Activated naive CD8-positive, alpha-beta T cell treated with anti-CD3 and anti-CD28 coated beads, Interleukin-2, amount 10 ng/mL, durations not matched to agents 7 days and 5 days (primary cell): ENCODE data around the gene SRRM2. TPM values are rescaled to one million over a fixed set of nuclear protein-coding genes. Genes with fewer than 3 reads are reported as not detected.
A peak's percentile ranks its signal among the peaks of the same experiment; 100 is the strongest.
"Not testable (repeated sequence)": the region's sequence is repeated elsewhere in the genome, so short reads cannot be mapped to it uniquely, and the experiment has no call there.

Experiments used
- ATAC-seq: fragments of 150-1000 bp; cut with Tn5 transposase; one replicate; pipeline ENCODE4 v1.10.0; 2021; ENCODE audit warnings: low read depth, moderate library complexity
- POLR2A ChIA-PET: fragments of 350-600 bp; sonication (Branson Sonifier 250); formaldehyde crosslinking; loops from one replicate; lab custom pipeline; 2021; ENCODE audit warnings: antibody characterized with exemption; lab: Charles Lee
- DNase-seq: peaks from one replicate; pipeline ENCODE4 v3.0.0; 2021
- H3K27ac Mint-ChIP-seq: one replicate; pipeline ENCODE4 v1.8.0; 2022; ENCODE audit warnings: mild to moderate bottlenecking, mixed read lengths
- H3K27me3 Mint-ChIP-seq: one replicate; pipeline ENCODE4 v1.8.0; 2022; ENCODE audit warnings: mild to moderate bottlenecking, moderate library complexity, mixed read lengths
- H3K36me3 Mint-ChIP-seq: one replicate; pipeline ENCODE4 v1.8.0; 2021; ENCODE audit warnings: mild to moderate bottlenecking, mixed read lengths
- H3K4me1 Mint-ChIP-seq: one replicate; pipeline ENCODE4 v1.8.0; 2021; ENCODE audit warnings: mixed read lengths
- H3K4me3 Mint-ChIP-seq: one replicate; pipeline ENCODE4 v1.8.0; 2022; ENCODE audit warnings: mild to moderate bottlenecking, moderate library complexity, mixed read lengths
- H3K9me3 Mint-ChIP-seq: one replicate; pipeline ENCODE4 v1.8.0; 2021; ENCODE audit warnings: mixed read lengths
- total RNA-seq, 2 experiments: library from RNA; stranded (reverse); gene quantifications; one replicate each; pipeline ENCODE4 v1.2.3, GENCODE V29; 2021

Gene SRRM2
- total RNA-seq, 2 experiments from 2014 or later = 740 to 773 TPM

DNA sequence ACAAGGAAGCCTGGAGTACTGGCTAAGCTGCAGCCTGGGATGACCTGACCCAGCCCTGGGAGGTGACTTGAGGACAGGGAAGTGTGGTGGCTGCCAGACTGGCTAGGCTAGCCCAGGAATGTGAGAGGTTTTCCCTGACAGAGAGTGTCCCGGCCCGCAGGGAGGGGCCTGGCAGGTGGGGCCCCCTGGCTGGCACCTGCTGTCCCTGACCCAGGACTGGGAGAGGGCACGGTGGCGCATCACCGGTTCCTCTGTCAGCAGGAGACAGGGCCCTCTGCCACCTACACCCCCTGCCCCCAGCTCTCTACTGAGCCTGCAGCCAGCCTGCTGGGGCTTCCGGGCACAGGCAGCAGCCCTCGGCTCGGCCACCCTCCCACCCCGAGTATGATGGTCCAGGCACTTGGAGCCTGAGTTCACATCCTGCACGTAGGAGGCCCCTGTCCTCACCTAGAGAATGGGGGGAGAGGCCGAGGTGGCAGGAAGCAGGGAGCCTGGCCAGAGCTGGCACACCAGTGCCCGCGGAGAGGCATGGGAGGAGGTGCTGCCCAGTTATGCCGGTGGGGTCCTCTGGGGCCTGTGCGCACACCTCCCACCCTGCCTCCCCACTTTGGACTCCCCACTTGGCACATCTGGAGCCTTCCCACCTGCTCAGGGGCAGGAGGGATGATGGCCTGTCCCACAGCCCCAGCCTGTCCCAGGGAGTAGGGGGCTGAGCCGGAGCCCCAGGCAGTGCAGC is 32.9 kb upstream of the SRRM2 start:
- POLR2A ChIA-PET = interaction anchor here (1.2 kb wide), 1 partner anchor 34 kb away, joined by 3 read pairs; no protein-coding TSS in a partner anchor
- no peaks in the 10 kb centered on the region for H3K36me3 Mint-ChIP-seq
- H3K4me3 Mint-ChIP-seq = peak overlapping the region; percentile 50
- peaks cover 4% of the 10 kb centered on the region for H3K27me3 Mint-ChIP-seq
- ATAC-seq (no peak), DNase-seq (no peak)
- H3K4me1 Mint-ChIP-seq = peaks cover 17% of the 10 kb centered on the region
- peak overlapping the region; percentile 16 for H3K27ac Mint-ChIP-seq
- H3K9me3 Mint-ChIP-seq = no peaks in the 10 kb centered on the region

GRCh38 chr16:2720064-2720457 is 32.4 kb upstream of the SRRM2 start, which contains the start of gene PRSS27:
TSS of gene PRSS27 (minus strand) at chr16:2720224. CDS start at chr16:2720160, 64 bp downstream.
- H3K36me3 Mint-ChIP-seq = no peaks in the 10 kb centered on the region
- H3K4me1 Mint-ChIP-seq = peaks cover 15% of the 10 kb centered on the region
- ATAC-seq = no peak
- peak within 1 kb of the TSS; percentile 83 for H3K4me3 Mint-ChIP-seq
- peak within 1 kb of the TSS; percentile 87 for H3K27ac Mint-ChIP-seq
- no peak for DNase-seq
- H3K9me3 Mint-ChIP-seq = no peaks in the 10 kb centered on the region
- peaks cover 5% of the 10 kb centered on the region for H3K27me3 Mint-ChIP-seq
- POLR2A ChIA-PET = interaction anchor here (1.2 kb wide), 1 partner anchor 34 kb away, joined by 3 read pairs; no protein-coding TSS in a partner anchor

DNA sequence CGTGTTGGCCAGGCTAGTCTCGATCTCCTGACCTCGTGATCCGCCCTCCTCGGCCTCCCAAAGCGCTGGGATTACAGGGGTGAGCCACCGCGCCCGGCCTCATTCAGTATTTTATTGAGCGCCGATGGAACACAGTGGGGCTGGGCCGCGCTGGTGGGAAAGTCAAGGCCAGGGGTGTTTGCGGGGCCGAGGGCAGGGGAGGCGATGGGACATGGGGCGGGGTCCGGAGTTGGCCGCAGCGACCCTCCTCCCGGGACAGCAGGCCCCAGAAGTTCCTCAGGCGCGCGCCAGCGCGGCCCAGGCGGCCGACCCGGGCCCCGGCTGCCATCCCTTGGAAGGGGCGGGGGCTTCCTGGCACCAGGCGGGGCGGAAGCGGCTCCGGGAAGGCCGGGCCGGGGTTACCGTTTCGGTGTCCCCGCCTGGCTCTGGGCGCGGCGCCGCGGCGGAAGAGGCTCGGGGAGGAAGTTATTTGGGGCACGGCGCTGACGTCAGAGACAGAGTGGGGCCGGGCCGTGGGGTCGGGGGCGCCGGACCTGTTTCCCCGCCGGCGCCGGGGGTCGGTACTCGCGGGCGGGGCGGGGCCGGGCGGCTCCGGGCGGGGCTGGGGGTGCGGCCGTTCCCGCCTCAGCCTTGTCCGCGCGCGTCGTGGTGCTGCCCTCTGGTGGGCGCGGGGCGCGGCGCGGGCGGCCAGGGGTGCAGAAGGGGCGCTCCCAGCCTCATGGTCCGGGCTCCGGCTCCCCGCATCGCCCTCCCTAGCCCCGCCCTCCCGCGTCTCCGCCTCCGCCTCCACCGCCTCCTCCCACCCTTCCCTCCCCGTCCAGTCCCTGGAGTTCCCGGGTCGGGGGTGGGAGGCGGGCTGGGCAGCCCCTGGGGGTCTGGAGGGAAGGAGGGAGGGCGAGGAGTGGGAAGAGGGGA is 31.5 kb upstream of the SRRM2 start:
- POLR2A ChIA-PET = no interaction called here
- ATAC-seq (peak; percentile 91), DNase-seq (peak; percentile 93)
- H3K9me3 Mint-ChIP-seq = no peaks in the 10 kb centered on the region
- peak overlapping the region; percentile 83 for H3K4me3 Mint-ChIP-seq
- peak overlapping the region; percentile 87 for H3K27ac Mint-ChIP-seq
- H3K36me3 Mint-ChIP-seq = no peaks in the 10 kb centered on the region
- peaks cover 11% of the 10 kb centered on the region for H3K4me1 Mint-ChIP-seq
- H3K27me3 Mint-ChIP-seq = peaks cover 12% of the 10 kb centered on the region

DNA sequence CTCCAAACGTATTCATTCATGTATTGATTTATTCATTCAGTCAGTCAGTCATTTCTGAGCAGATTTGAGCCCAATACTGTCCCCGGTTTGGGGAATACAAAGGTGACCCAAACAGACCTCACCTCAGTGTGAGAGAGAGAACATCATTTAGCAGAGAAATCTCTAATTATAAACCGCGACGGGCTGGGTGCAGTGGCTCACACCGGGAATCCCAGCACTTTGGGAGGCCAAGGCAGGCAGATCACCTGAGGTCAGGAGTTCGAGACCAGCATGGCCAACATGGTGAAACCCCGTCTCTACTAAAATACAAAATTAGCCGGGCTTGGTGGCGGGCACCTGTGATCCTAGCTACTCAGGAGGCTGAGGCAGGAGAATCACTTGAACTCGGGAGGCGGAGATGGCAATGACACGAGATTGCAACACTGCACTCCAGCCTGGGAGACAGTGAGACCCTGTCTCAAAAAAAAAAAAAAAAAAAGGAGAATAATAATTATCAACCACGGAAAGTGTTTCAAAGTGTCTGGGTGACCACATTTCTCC is 30.7 kb upstream of the SRRM2 start:
- POLR2A ChIA-PET = interaction anchor here (0.7 kb wide), 1 partner anchor 206 kb away, joined by 6 read pairs; no protein-coding TSS in a partner anchor

DNA sequence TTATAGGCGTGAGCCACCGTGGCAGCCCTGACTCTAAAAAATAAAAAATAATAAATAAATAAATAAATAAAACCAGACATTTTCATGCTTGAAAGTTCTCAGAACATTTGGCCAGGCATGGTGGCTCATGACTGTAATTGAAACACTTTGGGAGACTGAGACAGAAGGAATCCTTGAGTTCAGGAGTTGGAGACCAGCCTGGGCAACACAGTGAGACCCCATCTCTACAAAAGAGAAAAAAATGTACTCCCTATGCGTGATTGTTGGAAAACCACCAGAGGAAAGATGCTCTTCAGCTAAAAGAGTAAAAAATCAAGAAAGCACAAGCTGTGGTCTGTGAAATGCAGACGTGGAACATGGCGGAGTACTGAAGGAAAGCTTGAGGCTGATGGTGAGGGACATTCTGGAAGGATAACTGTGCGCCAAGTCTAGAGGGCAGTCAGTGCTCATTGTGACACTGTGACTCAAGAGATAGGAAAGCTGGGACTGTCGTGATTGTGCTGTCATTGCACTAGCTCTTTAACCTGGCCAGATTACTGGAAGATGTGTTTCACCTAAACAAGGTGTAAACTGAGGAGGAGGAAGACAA is 28.3 kb upstream of the SRRM2 start:
- H3K27ac Mint-ChIP-seq = no peak overlapping the region
- peaks cover 12% of the 10 kb centered on the region for H3K27me3 Mint-ChIP-seq
- peaks cover 2% of the 10 kb centered on the region for H3K4me1 Mint-ChIP-seq
- no peaks in the 10 kb centered on the region for H3K36me3 Mint-ChIP-seq
- H3K9me3 Mint-ChIP-seq = no peaks in the 10 kb centered on the region
- POLR2A ChIA-PET = no interaction called here
- DNase-seq (no peak), ATAC-seq (no peak)
- no peak overlapping the region for H3K4me3 Mint-ChIP-seq

More for the DNA sequence above, 30.7 kb upstream of the SRRM2 start:
- H3K36me3 Mint-ChIP-seq, H3K4me1 Mint-ChIP-seq, ATAC-seq, H3K9me3 Mint-ChIP-seq, DNase-seq: not testable (repeated sequence)
- Mint-ChIP-seq H3K27me3 (peaks cover 12% of the 10 kb centered on the region), H3K27ac (peak overlapping the region; percentile 56), H3K4me3 (peak overlapping the region; percentile 73)

GRCh38 chr16:2724816-2725348 is 27.6 kb upstream of the SRRM2 start:
- Mint-ChIP-seq H3K36me3 (no peaks in the 10 kb centered on the region), H3K4me1 (peaks cover 2% of the 10 kb centered on the region), H3K27me3 (peaks cover 12% of the 10 kb centered on the region), H3K27ac (no peak overlapping the region), H3K9me3 (no peaks in the 10 kb centered on the region), H3K4me3 (no peak overlapping the region)
- no peak for DNase-seq
- no peak for ATAC-seq
- POLR2A ChIA-PET = no interaction called here

- POLR2A ChIA-PET = no interaction called here
Measured at GRCh38 chr16:2726923-2727322, 25.5 kb upstream of the SRRM2 start.

GRCh38 chr16:2728034-2728433 is 24.4 kb upstream of the SRRM2 start:
- ATAC-seq (no peak), DNase-seq (no peak)
- no peaks in the 10 kb centered on the region for H3K36me3 Mint-ChIP-seq
- H3K4me3 Mint-ChIP-seq = no peak overlapping the region
- no peaks in the 10 kb centered on the region for H3K4me1 Mint-ChIP-seq
- POLR2A ChIA-PET = interaction anchor here (0.7 to 1.4 kb wide), 2 partner anchors 9 to 18 kb away, joined by 3 to 4 read pairs; no protein-coding TSS in a partner anchor
- H3K27ac Mint-ChIP-seq = no peak overlapping the region
- H3K27me3 Mint-ChIP-seq = peaks cover 18% of the 10 kb centered on the region
- H3K9me3 Mint-ChIP-seq = no peaks in the 10 kb centered on the region

More at GRCh38 chr16:2726923-2727322, 25.5 kb upstream of the SRRM2 start:
- no peak overlapping the region for H3K4me3 Mint-ChIP-seq
- H3K36me3 Mint-ChIP-seq = no peaks in the 10 kb centered on the region
- DNase-seq (no peak), ATAC-seq (no peak)
- no peaks in the 10 kb centered on the region for H3K9me3 Mint-ChIP-seq
- peaks cover 17% of the 10 kb centered on the region for H3K27me3 Mint-ChIP-seq
- H3K27ac Mint-ChIP-seq = no peak overlapping the region
- H3K4me1 Mint-ChIP-seq = peaks cover 2% of the 10 kb centered on the region

- no peak overlapping the region for H3K27ac Mint-ChIP-seq
- H3K4me3 Mint-ChIP-seq = no peak overlapping the region
- no peak for ATAC-seq
- no peaks in the 10 kb centered on the region for H3K36me3 Mint-ChIP-seq
- H3K9me3 Mint-ChIP-seq = no peaks in the 10 kb centered on the region
- H3K4me1 Mint-ChIP-seq = peaks cover 5% of the 10 kb centered on the region
- peaks cover 8% of the 10 kb centered on the region for H3K27me3 Mint-ChIP-seq
- POLR2A ChIA-PET = no interaction called here
- no peak for DNase-seq
Measured at GRCh38 chr16:2734844-2735515, 17.5 kb upstream of the SRRM2 start.

DNA sequence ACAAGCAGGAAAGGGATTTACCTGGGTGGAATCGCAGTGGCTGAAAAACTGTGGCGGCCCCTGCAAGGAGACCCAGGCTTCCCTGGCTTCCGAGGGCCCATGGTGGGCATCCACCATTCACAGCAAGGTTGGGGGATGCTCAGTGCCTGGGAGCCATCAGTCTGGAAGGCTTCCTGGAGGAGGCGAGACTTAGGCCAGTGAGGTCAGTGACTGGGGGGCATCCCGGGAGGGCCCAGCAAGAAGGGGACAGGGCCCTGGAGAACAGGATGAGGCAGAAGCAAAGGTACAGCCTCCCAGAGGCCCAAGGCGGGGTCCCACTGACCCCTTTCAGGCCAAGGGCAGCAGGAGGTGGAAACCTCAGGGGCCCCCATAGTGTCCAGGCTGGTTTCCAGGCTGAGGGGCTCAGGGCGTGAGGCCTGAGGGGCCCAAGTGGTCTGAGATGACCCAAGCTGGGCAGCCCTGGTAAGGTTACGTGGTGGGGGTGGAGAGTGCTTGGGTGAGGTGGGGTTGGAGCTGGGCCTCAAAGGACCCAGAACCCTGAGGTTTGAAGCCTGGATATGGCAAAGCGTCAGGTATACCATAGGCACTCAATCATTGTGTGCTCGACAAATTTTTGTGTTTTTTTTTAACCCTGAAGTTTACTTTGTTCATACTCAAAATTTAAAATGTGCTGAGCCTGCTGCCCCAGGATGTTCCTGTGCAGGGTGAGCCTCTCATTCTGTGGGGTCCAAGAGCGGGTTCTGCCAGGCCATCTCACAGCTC is 15.8 kb upstream of the SRRM2 start:
- Mint-ChIP-seq H3K4me3 (no peak overlapping the region), H3K27me3 (peaks cover 6% of the 10 kb centered on the region), H3K4me1 (peaks cover 10% of the 10 kb centered on the region), H3K9me3 (no peaks in the 10 kb centered on the region), H3K36me3 (no peaks in the 10 kb centered on the region), H3K27ac (no peak overlapping the region)
- ATAC-seq = no peak
- POLR2A ChIA-PET = interaction anchor here (1.0 kb wide), 1 partner anchor 9 kb away, joined by 3 read pairs; no protein-coding TSS in a partner anchor
- no peak for DNase-seq

DNA sequence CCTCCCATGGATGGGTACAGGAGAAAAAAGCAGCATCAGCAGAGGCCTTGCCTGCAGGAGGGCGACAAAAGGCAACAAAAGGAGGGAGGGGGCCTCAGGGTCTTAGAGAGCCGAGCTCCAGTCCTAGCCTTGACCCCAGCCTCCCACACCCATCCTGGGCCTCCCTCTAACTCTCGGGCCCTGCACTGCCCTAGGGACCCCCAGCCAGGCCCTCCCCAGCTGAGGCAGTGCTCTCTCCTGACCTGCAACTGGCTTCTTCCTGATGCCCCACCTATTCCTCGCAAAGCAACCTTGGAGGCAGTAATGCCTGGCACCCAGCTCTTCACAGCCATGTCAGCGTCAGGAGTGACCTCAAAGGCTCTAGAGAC is 15.2 kb upstream of the SRRM2 start:
- POLR2A ChIA-PET = interaction anchor here (1.0 kb wide), 1 partner anchor 9 kb away, joined by 3 read pairs; no protein-coding TSS in a partner anchor
- no peak for DNase-seq
- Mint-ChIP-seq H3K9me3 (no peaks in the 10 kb centered on the region), H3K27me3 (peaks cover 2% of the 10 kb centered on the region), H3K36me3 (no peaks in the 10 kb centered on the region), H3K27ac (no peak overlapping the region), H3K4me3 (no peak overlapping the region), H3K4me1 (peaks cover 10% of the 10 kb centered on the region)
- ATAC-seq = no peak
